ENCODE data around the gene MUC16.

The MUC16 gene

GRCh38 chr19:9008667-9009066 is 1.5 kb downstream of the MUC16 start:
- DNase-seq: no peak

DNA sequence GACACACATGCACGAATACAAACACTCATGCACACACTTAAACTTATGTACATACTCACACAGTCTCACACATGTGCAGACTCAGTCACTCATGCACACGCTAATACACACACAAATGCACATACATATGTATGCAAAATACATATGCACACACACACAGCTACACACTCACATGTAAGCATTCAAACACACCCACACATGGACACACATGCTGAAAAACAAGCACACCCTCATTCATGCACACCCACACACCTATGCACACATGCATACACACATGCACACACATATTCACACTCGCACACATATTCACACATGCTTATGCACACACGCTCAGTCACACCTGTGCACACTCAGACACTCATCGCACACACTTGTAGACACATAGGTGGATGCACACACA is 9.3 kb downstream of the MUC16 start:
- DNase-seq: no peak

GRCh38 chr19:8988204-8988603 is 22.0 kb downstream of the MUC16 start:
- no peak for DNase-seq

- no peak for DNase-seq
Observed at GRCh38 chr19:8986296-8986695, 23.9 kb downstream of the MUC16 start.

- DNase-seq: no peak
Observed at GRCh38 chr19:8973501-8974091, 36.6 kb downstream of the MUC16 start.

- no peak for DNase-seq
Observed at GRCh38 chr19:8965887-8966286, 44.3 kb downstream of the MUC16 start.

All from activated gamma-delta T cell (primary cell).